ENCODE data around the gene LIX1L. TPM values are rescaled to one million over a fixed set of nuclear protein-coding genes. Genes with fewer than 3 reads are reported as not detected.

LIX1L gene
- polyA plus RNA-seq, 12 donors: 26.5 to 33.7 (median 30.6) TPM; not detected in 1

DNA sequence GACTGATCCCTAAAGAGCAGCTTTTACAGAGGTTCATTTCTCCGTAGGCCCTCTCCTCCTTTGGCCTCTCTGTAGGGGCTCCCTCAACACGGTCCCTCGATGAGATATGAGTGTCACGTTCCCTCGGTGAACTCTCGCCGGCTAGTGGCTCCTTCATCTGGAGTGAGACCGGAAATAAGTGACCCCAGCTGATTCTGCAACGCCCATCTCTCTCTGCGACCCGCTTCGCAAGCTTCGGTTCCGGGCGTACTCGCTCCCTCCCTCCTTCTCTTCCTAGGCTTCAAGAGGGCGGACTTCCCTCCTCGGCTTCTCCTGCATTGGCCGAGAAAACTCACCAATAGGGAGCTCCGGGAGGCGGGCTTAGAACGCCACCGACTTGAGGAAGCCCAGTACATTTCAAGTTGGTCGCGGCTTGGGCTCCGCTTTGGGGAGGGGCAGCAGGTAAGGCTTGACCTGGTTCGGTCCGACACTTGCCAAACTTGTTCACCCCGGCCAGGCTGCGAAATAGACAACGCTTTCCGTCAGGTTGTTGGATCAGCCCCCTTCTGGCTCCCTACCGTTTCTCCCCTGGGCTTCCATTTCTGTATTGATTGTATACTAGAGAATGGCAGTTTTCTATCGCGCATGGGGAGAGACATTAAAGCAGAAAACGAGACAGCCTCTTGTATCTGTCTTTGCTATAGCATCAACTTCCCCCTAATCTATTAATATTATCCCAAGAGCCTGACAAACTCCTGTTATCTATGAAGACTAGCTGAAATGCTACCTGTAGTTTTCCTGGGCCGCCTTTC lies 6.7 kb upstream of the LIX1L start, which contains the start of the genes ANKRD34A and POLR3GL:
TSS of gene ANKRD34A (minus strand) at position 248 of the 791 bp plus-strand sequence. CDS start 2,816 bp downstream, outside the sequence.
TSS of gene POLR3GL (plus strand) at position 363 of the 791 bp plus-strand sequence. CDS start 10,176 bp downstream, outside the sequence.
- DNase-seq: peak; percentile 94

DNA sequence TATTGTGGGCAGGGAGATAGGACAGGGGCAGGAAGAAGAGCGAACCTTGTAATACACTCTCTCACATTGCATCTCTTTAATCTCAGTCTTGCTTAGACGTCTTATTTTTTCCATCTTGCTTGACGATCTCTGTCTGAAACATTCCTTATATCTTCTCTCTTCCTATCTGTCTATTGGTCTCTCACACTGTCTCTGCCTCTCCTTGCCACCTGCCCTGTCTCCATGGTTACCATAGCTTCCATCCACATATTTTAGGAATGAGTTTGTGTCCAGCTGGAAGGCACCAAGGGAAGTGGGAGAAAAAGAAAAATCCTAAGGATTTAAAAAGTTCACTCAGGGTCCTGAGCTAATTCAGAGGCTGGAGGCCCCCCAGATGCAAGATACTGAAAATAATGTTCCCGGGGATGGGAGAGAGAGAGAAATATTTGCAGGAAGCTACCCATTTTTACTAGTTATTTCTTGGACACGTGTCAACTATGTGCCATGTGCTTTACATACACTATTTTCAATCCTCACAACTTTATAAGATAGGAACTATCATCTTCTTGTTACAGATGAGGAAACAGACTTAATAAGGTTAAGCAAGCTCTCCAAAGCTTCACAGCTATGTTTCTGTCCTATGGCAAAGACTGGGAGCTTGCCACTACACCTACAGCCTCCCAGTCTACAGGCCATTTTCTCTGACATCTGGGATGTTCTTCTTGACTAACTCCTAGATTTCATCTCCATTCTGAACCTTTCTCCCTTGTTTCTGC lies 5.6 kb upstream of the LIX1L start:
- no peak for DNase-seq

DNA sequence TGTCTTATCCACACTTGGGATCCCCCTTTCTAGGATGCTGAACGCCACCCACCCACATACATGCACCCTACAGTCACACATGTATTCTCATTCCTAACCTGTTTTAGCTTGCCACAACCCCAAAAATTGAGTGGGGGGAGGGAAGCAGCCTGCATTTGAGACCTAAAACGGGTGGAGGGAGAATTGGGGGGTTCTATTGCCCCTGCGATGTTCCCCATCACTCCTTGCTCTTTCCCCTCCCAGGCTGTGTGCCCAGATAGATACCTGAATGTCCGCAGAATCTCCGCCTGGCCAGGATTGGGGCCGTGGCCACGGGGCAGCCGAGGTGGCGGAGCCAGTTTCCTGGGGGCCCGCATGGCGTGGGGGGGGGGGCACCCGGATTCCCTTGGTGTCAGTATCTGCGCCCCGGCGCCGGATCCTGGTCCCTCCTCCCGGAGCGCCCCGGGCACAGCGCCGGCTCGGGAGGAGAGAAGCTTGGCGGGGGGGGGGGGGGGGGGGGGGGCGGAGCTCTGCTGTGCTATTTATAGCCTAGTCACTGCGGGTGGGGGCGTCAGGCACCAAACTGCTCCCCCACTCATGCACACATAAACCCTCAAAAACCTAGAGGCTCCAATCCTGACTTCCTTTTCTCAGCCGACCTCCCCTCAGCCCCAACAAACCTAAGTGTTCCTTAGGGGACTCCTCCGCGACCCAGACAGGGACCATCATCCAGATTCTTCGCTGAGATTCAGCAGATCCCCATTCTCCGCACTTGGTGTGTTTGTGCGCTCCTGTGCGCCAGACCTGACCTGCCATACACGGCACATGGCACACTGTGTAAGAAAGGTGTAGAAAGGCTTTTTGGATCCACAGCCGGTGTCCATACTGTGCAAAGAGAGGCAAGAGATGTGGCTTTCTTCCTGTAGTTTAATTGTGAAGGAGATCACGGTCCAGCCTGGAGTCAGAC lies 4.6 kb upstream of the LIX1L start:
- no peak for DNase-seq

DNA sequence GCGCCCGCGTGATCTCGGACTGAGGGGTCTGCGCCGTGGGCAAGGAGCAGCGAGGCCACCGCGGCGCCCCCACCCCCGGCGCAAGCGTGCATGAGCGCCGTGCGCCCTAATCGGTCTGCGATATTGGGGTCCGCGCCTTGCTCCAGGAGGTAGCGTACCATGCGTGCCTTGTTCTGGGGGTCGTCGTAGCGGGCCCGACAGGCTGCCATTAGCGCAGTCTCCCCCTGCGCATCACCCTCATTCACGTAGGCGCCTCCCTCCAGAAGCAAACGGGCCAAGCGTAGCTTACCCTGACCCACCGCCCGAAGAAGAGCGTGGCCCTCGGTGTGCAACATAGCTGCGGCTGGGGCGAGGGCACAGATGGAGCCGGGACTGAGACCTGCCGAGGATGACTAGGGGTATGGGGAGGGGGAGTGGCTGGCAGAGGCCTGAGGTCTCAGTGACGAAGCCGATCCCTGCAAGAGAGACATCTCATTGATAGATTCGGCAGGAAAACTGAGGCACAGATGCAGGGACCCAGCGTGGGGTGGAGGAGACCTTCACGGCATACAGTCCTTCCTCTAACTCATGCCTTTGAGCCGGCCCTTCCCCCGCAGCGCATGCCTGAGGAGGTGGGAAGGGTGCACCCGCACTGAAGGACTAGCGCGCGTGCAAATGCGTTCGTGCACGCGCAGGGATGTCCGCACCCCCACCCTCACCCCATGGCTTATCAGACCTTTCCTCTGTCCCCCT lies 3.8 kb upstream of the LIX1L start:
- DNase-seq: no peak

DNA sequence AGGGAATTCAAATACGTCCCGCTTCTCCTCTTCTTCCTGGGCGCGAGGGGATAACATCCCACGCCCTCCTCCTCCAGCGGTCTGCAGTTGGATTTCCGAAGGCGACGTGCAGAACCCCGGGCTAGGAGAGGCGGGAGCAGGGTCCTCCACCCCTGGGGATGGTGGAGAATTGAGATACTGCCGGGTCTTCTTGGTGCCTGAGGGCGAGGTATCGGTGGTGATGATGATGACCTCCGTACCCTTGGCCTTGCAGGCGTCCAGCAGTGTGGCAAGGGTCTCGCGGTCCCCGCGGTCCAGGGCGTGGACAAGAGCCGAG lies 3.2 kb upstream of the LIX1L start:
- no peak for DNase-seq

DNA sequence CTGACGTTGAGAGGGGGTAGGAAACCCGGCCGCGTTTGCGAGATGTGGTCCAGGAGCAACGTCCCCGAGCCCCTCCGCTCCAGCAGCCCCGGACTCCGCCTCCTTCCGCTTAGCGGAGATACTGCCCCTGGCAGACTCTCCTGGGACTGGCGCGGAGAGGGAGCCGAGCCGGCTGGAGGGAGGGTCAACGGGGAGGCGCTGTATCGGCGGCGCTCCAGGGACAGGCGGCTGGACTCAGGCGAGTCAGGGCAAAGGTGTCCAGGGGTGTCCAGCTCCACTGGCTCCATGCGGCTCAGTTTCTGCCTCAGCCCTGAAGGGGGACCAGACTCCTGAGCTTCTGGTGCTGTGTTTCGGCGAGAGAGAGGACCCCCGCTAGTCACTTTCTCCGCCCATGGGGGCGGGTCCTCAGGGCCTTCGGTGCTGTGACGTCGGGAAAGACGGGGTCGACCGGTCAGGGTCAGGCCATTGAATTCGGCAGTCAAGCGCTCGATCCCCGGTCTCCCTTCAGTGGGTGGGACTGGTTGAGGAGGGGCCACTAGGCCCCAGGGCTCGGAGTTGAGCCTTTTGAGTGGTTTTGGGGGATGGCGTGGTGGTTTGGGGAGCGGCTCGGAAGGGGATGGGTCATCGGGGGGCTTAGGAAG lies 2.8 kb upstream of the LIX1L start:
- DNase-seq: peak; percentile 79

DNA sequence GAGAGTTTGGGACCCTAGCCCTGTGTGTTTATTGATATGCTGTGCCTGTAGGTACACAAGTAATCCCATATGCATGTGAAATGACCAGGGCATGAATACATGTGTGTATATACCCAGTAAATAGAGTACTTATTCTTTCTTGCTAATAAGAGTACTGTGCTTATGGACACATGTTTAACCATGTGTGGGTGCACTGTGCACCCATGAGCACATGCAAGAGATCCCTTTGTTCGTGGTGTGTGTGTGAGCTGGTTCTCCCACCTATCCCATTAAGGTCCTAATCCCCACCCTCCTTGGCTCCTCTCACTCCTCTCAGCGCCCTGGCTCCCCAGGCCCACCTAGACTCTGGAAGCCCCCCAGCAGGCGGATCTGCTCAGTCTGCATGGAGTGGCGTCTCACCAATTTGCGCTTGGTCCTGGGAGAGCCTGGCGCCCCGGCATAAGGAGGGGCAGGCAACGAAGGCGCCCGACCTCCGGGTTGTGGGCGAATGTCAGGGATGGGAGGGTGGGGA lies 2.2 kb upstream of the LIX1L start:
- no peak for DNase-seq

DNA sequence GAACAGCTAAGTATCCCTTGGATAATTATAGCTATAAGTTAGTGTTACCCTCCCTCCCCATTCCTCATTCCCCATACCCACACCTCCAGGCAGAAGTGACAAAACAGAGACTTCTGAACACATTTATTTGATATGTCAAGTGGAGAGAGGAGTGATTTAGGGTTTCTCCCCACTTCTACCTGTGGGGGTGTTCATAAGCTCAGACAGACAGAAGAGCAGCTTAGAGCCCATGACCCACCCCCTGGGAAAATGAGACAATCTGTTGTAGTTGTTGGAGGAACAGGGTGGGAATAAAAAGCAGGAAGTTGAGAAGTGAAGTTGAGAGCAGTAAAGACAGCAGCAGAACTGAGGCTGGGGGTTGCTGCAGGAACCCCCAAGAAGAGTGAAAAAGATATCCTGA lies 1.5 kb upstream of the LIX1L start:
- no peak for DNase-seq

DNA sequence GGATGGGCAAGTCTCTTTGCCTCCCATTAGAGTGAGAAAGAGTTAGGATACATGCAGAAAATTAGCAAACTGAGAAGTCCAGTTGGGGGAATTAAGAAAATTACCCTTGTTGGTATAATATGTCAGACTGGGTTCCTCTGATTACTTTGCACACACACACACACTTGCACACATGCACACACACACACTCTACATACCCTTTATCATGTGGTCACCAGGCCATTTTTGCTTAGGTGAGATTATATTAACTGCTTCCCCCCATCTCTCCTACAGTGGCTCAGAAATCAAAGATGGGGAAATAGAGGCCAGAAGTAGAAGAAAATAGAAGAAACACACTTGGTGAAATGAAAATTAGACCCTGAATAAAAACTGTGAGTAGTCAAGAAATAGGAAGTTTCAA lies 917 bp upstream of the LIX1L start:
- DNase-seq: no peak

GRCh38 chr1:145956781-145957442 lies 905 bp downstream of the LIX1L start:
- peak; percentile 77 for DNase-seq

- DNase-seq: no peak
Observed at GRCh38 chr1:145956361-145956760, 1.5 kb downstream of the LIX1L start.

GRCh38 chr1:145955436-145955835 lies 2.4 kb downstream of the LIX1L start:
- peak; percentile 60 for DNase-seq

- no peak for DNase-seq
Observed at GRCh38 chr1:145953861-145954260, 4.0 kb downstream of the LIX1L start.

DNA sequence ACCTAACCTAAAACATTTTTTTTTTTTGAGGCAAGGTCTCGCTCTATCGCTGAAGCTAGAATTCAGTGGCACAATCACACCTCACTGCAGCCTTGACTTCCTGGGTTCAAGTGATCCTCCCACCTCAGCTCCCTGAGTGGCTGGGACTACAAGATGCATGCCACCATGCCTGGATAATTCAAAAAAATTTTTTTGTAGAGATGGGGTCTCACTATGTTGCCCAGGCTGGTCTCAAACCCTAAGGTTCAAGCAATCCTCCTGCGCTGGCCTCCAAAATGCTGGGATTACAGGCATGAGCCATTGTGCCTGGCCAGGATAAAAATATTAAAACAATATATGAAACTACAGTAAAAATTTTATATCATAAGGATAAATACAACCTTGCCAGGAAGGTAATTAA lies 4.9 kb downstream of the LIX1L start:
- DNase-seq: no peak

GRCh38 chr1:145951526-145951925 lies 6.3 kb downstream of the LIX1L start:
- DNase-seq: no peak

DNA sequence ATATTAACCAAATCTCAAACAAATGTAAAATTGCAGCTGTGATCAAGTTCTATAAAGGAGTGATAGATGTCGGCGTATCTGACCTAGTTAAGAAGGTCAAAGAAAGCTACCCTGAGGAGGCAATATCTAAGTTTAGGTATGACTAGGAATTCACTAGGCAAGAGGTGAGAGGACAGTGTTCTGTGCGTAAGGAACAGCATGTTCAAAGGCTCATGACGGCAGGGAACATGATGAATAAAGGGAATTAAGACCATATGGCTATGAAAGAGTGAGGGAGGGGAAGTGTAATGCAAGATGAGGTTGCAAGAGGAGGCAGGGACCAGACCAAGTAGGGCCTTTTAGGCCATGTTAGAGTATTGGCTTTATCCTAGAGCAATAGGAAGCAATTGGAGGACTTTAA lies 8.6 kb downstream of the LIX1L start:
- no peak for DNase-seq

GRCh38 chr1:145947551-145947950 lies 10.3 kb downstream of the LIX1L start:
- DNase-seq: no peak

- DNase-seq: no peak
Observed at GRCh38 chr1:145946477-145946986, 11.3 kb downstream of the LIX1L start.

DNA sequence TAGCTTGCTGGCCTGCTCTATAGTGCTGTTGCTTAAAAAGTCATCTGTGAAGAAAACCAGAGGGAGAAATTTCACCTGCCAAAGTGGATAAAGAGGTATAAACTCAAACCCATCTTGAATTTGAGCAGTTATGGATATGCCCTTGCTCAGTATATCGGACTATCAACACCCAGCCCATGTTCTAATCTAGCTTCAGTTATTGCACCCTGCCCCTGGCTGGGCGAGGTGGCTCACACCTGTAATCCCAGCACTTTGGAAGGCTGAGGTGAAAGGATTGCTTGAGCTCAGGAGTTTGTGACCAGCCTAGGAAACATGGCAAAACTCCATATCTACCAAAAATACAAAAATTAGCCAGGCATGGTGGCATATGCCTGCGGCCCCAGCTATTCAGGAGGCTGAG lies 13.3 kb downstream of the LIX1L start:
- DNase-seq: no peak

- no peak for DNase-seq
Observed at GRCh38 chr1:145942871-145943270, 14.9 kb downstream of the LIX1L start.
